ENCODE data around the gene PTPN23.

The PTPN23 gene

DNA sequence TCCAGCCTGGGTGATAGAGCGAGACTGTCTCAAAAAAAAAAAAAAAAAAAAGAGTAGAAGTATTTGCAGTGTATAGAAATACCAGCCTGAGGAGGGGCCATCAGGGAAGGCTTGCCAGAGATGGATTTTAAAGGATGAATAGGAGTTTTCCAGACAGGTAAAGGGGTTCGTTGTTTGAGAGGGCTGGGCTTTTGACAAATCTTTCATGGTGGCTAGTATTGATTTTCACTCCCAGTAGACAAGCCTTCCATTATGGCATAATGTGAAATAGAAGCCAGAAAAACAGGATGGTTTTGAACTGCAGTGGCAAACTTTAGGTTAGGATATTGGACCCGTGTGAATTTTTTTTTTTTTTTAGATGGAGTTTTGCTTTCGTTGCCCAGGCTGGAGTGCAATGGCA lies 3.6 kb downstream of the PTPN23 start:
- no peak for FAIRE-seq
- no peak for DNase-seq (ENCODE audit: insufficient read length, low spot score)
- TF ChIP-seq, protein P1, sequence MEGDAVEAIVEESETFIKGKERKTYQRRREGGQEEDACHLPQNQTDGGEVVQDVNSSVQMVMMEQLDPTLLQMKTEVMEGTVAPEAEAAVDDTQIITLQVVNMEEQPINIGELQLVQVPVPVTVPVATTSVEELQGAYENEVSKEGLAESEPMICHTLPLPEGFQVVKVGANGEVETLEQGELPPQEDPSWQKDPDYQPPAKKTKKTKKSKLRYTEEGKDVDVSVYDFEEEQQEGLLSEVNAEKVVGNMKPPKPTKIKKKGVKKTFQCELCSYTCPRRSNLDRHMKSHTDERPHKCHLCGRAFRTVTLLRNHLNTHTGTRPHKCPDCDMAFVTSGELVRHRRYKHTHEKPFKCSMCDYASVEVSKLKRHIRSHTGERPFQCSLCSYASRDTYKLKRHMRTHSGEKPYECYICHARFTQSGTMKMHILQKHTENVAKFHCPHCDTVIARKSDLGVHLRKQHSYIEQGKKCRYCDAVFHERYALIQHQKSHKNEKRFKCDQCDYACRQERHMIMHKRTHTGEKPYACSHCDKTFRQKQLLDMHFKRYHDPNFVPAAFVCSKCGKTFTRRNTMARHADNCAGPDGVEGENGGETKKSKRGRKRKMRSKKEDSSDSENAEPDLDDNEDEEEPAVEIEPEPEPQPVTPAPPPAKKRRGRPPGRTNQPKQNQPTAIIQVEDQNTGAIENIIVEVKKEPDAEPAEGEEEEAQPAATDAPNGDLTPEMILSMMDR (IDR thresholded peaks at IDR 0.05; ENCODE audit: insufficient read depth, missing control alignments), result no peak

DNA sequence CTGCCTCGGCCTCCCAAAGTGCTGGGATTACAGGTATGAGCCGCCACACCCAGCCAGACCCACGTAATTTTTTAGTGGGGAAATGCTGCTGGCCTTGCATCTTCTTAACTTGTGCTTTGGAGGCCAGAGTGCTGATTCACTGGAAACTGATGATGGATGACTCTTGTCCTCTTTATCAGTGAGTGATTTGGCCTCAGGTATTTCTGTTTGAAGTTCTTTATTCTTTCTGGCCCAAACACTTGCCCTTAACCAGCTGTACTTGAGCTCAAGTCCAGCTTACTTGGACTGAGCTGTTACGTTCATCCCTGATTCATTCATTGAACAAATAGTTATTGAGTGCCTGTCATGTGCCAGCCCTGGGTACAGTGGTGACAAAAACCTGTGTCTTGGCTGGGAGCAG lies 4.2 kb downstream of the PTPN23 start:
- no peak for FAIRE-seq
- TF ChIP-seq, protein P1 (IDR thresholded peaks at IDR 0.05; ENCODE audit: insufficient read depth, missing control alignments), result no peak
- no peak for DNase-seq (ENCODE audit: insufficient read length, low spot score)

DNA sequence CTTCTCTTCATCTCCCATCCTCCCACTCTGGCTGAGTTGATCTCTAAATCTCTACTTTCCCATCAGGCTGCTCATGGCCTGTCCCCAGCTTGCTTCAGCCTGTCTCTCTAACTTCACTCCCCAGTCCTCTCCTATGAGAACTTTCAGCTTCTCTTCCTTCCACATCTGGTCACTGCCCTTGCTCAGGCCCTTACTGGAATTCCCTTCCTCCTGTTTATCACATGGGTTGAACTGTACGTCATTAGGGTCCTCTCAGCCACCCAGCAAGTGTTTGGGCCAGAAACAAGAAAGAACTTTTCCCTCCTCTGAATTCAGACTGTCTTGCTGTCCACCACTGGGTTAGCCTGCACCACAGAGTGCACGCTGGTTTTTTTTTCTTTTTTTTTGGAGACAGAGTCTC lies 5.0 kb downstream of the PTPN23 start:
- TF ChIP-seq, protein P1 (IDR thresholded peaks at IDR 0.05; ENCODE audit: insufficient read depth, missing control alignments), result no peak
- DNase-seq (ENCODE audit: insufficient read length, low spot score) (no peak), FAIRE-seq (no peak)

DNA sequence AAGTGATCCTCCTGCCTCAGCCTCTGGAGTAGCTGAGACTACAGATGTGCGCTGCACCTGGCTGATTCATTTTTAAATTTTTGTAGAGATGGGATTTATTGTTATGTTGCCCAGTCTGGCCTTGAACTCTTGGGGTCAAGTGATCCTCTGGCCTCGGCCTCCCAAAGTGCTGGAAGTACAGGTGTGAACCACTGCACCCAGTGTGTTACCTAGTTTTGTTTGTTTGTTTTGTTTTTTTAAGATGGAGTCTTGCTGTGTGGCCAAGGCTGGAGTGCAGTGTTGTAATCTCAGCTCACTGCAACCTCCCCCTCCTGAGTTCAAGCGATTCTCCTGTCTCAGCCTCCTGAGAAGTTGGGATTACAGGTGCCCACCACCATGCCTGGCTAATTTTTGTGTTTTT lies 12.1 kb downstream of the PTPN23 start:
- FAIRE-seq (no peak), DNase-seq (ENCODE audit: insufficient read length, low spot score) (no peak)
- TF ChIP-seq, protein P1 (IDR thresholded peaks at IDR 0.05; ENCODE audit: insufficient read depth, missing control alignments), result no peak

DNA sequence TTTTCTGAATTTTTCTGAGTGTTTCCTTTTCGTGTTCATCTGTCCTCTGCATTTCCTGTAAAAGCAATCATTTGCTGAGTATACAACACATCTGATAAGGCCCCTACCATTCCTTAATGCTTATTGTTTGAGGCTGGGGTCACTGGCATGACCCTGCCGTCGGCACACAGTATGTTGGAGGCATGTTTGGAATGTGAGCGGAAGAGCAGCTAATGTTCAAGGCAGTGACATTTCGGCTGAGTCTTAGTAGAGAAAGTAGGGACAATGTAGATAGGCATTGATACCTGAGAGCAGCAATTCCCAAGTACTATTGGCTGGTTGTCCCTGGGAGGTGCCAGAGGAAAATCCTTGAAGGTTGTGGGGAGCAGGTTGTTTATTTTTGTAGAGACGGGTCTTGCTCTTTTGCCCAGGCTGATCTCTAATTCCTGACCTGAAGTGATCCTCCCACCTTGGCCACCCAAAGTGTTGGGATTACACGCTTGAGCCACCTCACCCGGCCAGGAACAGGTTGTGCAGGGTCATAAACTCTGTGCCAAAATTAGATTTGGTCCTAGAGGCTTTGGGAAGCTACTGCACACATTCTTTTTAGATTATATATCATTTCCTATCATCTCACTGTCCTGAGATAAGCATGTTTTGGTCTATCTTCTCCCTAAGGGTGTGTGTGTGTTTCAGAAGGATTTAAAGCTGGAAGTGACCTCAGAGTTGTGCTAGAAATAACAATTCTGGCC lies 13.5 kb downstream of the PTPN23 start:
- DNase-seq (ENCODE audit: insufficient read length, low spot score) (no peak), FAIRE-seq (no peak)

DNA sequence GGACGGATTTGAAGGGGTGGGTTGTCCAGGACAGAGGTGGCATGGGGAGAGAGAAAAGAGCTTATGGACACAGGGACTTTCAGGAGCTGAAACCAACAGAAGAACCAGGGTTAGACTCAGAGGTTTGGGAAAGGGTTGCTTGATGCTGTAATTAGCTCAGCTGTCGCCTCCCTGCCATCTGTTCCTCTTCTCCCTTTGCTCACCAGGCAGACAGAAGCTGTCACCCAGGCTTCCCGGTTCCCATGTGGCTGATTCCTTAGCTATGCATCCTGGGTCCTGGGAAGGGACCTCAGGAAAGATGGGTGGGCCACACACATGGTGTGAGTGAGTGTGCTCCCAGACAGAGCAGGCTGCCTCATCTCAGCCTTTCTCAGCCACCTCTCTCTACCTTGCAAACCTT lies 14.1 kb downstream of the PTPN23 start:
- FAIRE-seq, result no peak

More for the DNA sequence above, 13.5 kb downstream of the PTPN23 start:
- TF ChIP-seq, protein P1 (IDR thresholded peaks at IDR 0.05; ENCODE audit: insufficient read depth, missing control alignments), result no peak

DNA sequence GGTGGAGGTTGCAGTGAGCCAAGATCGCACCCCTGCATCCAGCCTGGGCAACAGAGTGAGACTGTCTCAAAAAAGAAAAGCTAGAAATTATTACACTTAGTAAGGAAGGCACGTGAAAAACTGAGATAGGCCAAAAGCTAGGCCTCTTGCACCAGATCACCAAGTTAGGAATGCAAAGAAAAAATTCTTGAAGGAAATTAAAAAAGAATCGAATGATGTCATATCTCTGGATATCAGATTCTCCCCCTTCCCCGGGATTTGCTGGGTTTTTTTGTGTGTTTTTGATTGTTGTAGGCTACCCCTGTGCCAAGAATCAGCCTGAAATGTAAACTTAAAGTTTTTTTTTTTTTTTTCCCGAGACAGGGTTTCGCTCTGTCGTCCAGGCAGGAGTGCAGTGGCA lies 17.4 kb downstream of the PTPN23 start:
- TF ChIP-seq, protein P1 (IDR thresholded peaks at IDR 0.05; ENCODE audit: insufficient read depth, missing control alignments), result no peak
- DNase-seq (ENCODE audit: insufficient read length, low spot score), result no peak
- no peak for FAIRE-seq

More for the DNA sequence above, 14.1 kb downstream of the PTPN23 start:
- DNase-seq (ENCODE audit: insufficient read length, low spot score), result no peak
- TF ChIP-seq, protein P1 (IDR thresholded peaks at IDR 0.05; ENCODE audit: insufficient read depth, missing control alignments), result no peak

Measured in D721Med (cell line).